ENCODE results near the gene KIF17. TPM values are rescaled to one million over a fixed set of nuclear protein-coding genes. Genes with fewer than 3 reads are reported as not detected.

The KIF17 gene
- total RNA-seq, 4 donors from 2014 or later: 0.76 to 5.6 (median 2.1) TPM

- TF ChIP-seq EP300 (IDR thresholded peaks at IDR 0.05): no peak
- no peak for TF ChIP-seq POLR2A (IDR thresholded peaks at IDR 0.05)
- TF ChIP-seq POLR2AphosphoS5 (IDR thresholded peaks at IDR 0.05): no peak
- TF ChIP-seq CTCF (IDR thresholded peaks at IDR 0.05): no peak
- H3K36me3 ChIP-seq: peaks cover 62% of the 10 kb centered on the region
- no peak for DNase-seq (ENCODE audit: low spot score in 2 of 2)
- H3K4me3 ChIP-seq: no peak overlapping the region
- H3K27me3 ChIP-seq: no peaks in the 10 kb centered on the region
- peaks cover 22% of the 10 kb centered on the region for H3K4me1 ChIP-seq
- 87% methylated on average over 12 of the region's 12 CpGs for WGBS
- H3K9me3 ChIP-seq: no peaks in the 10 kb centered on the region
- H3K27ac ChIP-seq: no peak overlapping the region
Observed at GRCh38 chr1:20657024-20657423, 60.8 kb downstream of the KIF17 start.

DNA sequence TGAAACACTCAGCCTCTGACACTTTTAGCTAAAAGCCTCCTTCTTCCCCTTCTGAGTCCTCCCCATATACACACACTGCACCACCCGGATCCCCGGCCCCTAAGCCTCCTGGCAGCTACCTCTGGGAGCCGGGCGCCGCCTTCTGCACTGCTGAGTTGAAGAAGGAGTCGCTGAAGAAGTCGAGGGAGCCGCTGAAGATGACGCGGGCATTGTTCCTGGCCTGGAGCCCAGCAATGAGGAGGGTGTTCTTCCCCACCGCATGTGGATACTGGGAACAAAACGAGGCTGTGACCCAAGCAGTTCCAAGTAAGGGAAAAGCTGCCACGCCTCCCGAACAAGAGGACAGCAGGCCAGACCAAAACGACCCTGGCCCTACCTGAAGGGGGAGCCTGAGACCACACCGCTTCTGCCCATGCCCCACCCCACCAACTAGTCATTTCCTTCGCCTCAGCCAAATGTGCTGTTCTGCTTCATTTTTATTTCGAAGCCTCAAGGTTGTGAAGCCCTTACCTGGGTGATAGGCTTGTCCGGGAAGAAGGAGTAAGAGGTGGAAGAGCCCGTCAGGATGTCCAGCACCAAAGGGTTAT is 63.6 kb downstream of the KIF17 start:
- no peak for DNase-seq (ENCODE audit: low spot score in 2 of 2)
- TF ChIP-seq CTCF (IDR thresholded peaks at IDR 0.05) (no peak), POLR2A (IDR thresholded peaks at IDR 0.05) (no peak), EP300 (IDR thresholded peaks at IDR 0.05) (no peak), POLR2AphosphoS5 (IDR thresholded peaks at IDR 0.05) (no peak)
- peaks cover 3% of the 10 kb centered on the region for H3K4me1 ChIP-seq
- H3K9me3 ChIP-seq: no peaks in the 10 kb centered on the region
- 75% methylated on average over 20 of the region's 20 CpGs for WGBS
- H3K27me3 ChIP-seq: no peaks in the 10 kb centered on the region
- no peak overlapping the region for H3K4me3 ChIP-seq
- no peak overlapping the region for H3K27ac ChIP-seq
- peaks cover 90% of the 10 kb centered on the region for H3K36me3 ChIP-seq

GRCh38 chr1:20652300-20652699 is 65.5 kb downstream of the KIF17 start:
- DNase-seq (ENCODE audit: low spot score in 2 of 2): no peak
- Histone ChIP-seq H3K9me3 (no peaks in the 10 kb centered on the region), H3K4me1 (no peaks in the 10 kb centered on the region), H3K27me3 (no peaks in the 10 kb centered on the region), H3K36me3 (peaks cover 97% of the 10 kb centered on the region), H3K4me3 (no peak overlapping the region), H3K27ac (no peak overlapping the region)
- 97% methylated on average over 15 of the region's 15 CpGs for WGBS
- TF ChIP-seq EP300 (IDR thresholded peaks at IDR 0.05): no peak
- TF ChIP-seq POLR2AphosphoS5 (IDR thresholded peaks at IDR 0.05): no peak
- no peak for TF ChIP-seq CTCF (IDR thresholded peaks at IDR 0.05)
- TF ChIP-seq POLR2A (IDR thresholded peaks at IDR 0.05): no peak

DNA sequence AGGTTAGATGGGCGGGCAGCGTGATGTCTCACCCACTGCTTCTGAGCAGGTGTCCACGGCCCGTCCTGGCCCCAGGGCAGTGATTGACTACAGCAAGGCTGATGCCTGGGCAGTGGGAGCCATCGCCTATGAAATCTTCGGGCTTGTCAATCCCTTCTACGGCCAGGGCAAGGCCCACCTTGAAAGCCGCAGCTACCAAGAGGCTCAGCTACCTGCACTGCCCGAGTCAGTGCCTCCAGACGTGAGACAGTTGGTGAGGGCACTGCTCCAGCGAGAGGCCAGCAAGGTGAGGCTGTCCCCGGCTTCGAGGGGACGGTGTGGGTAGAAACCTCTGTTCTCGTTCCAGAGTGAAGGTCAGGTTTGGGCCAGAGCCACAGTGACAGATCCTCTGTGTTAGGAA is 68.9 kb downstream of the KIF17 start:
- H3K36me3 ChIP-seq: peaks cover 87% of the 10 kb centered on the region

GRCh38 chr1:20648438-20648837 is 69.4 kb downstream of the KIF17 start:
- Histone ChIP-seq H3K9me3 (no peaks in the 10 kb centered on the region), H3K27ac (no peak overlapping the region), H3K4me1 (no peaks in the 10 kb centered on the region), H3K27me3 (no peaks in the 10 kb centered on the region), H3K36me3 (peaks cover 87% of the 10 kb centered on the region), H3K4me3 (no peak overlapping the region)
- 91% methylated on average over 3 of the region's 13 CpGs for WGBS
- DNase-seq (ENCODE audit: low spot score in 2 of 2): no peak
- TF ChIP-seq POLR2AphosphoS5 (IDR thresholded peaks at IDR 0.05): no peak
- no peak for TF ChIP-seq POLR2A (IDR thresholded peaks at IDR 0.05)
- TF ChIP-seq CTCF (IDR thresholded peaks at IDR 0.05): no peak
- TF ChIP-seq EP300 (IDR thresholded peaks at IDR 0.05): no peak

More for the DNA sequence above, 68.9 kb downstream of the KIF17 start:
- no peaks in the 10 kb centered on the region for H3K4me1 ChIP-seq
- H3K27ac ChIP-seq: no peak overlapping the region
- H3K9me3 ChIP-seq: no peaks in the 10 kb centered on the region
- no peaks in the 10 kb centered on the region for H3K27me3 ChIP-seq
- no peak for TF ChIP-seq EP300 (IDR thresholded peaks at IDR 0.05)
- TF ChIP-seq POLR2A (IDR thresholded peaks at IDR 0.05): no peak
- TF ChIP-seq POLR2AphosphoS5 (IDR thresholded peaks at IDR 0.05): no peak
- TF ChIP-seq CTCF (IDR thresholded peaks at IDR 0.05): no peak
- no peak overlapping the region for H3K4me3 ChIP-seq
- WGBS: 87% methylated on average over 7 of the region's 15 CpGs
- no peak for DNase-seq (ENCODE audit: low spot score in 2 of 2)

Measured in suprapubic skin (tissue), 4 donors.